Right lobe of liver (tissue), 4 donors: ENCODE measurements around the gene ARHGAP4.

ENCODE experiments used
- POLR2A ChIP-seq: fragments of 450-650 bp; IDR thresholded peaks from one replicate; pipeline ENCODE4 v1.6.1; 2017; ENCODE audit warnings: antibody characterized with exemption, mild to moderate bottlenecking
- TF ChIP-seq, protein P1 (sequence below), 4 donors: fragments of 200-600 bp in 3 of 4; fragments of 450-650 bp in 1 of 4; IDR thresholded peaks; one replicate each; pipeline versions ENCODE4 v1.5.1 to v1.8.0; 2016 to 2022; ENCODE audit warnings: antibody characterized with exemption in 4 of 4, mild to moderate bottlenecking in 2 of 4
- donor health status: DM: no; HTN: no; CAD: no.
- donor health status: DM: no; HTN: no; CAD: no.
- donor health status: DM: no; HTN: yes; CAD: no.

GRCh38 chrX:153932220-153932915, 6.3 kb upstream of the ARHGAP4 start:
- TF ChIP-seq, protein P1, sequence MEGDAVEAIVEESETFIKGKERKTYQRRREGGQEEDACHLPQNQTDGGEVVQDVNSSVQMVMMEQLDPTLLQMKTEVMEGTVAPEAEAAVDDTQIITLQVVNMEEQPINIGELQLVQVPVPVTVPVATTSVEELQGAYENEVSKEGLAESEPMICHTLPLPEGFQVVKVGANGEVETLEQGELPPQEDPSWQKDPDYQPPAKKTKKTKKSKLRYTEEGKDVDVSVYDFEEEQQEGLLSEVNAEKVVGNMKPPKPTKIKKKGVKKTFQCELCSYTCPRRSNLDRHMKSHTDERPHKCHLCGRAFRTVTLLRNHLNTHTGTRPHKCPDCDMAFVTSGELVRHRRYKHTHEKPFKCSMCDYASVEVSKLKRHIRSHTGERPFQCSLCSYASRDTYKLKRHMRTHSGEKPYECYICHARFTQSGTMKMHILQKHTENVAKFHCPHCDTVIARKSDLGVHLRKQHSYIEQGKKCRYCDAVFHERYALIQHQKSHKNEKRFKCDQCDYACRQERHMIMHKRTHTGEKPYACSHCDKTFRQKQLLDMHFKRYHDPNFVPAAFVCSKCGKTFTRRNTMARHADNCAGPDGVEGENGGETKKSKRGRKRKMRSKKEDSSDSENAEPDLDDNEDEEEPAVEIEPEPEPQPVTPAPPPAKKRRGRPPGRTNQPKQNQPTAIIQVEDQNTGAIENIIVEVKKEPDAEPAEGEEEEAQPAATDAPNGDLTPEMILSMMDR (IDR thresholded peaks at IDR 0.05): no peak
- TF ChIP-seq POLR2A: no peak
